T-helper 22 cell (primary cell): Measurements from ENCODE around the gene NDUFS3.
"Not testable (repeated sequence)": the region's sequence is repeated elsewhere in the genome, so short reads cannot be mapped to it uniquely, and the experiment has no call there.

Source experiments
- DNase-seq: peaks from one replicate; pipeline ENCODE4 v3.0.0-alpha.2; 2020; ENCODE audit warnings: low read depth

NDUFS3 gene

DNA sequence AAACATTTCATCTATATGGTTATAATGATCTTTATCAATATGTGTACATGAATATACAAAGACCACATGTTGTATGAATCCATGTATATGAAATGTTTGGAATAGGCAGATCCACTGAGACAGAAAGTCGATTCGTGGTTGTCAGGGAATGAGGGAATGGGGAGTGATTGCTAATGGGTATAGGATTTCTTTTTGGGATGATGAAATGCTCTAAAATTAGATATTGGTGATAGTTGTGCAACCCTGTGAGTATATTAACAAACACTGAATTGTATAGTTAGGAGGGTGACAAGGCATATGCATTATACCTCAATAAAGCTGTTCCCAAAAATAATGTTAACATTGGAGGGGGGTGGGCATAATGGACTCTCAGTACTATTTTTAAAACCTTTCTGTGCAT is 18.4 kb upstream of the NDUFS3 start:
- no peak for DNase-seq

DNA sequence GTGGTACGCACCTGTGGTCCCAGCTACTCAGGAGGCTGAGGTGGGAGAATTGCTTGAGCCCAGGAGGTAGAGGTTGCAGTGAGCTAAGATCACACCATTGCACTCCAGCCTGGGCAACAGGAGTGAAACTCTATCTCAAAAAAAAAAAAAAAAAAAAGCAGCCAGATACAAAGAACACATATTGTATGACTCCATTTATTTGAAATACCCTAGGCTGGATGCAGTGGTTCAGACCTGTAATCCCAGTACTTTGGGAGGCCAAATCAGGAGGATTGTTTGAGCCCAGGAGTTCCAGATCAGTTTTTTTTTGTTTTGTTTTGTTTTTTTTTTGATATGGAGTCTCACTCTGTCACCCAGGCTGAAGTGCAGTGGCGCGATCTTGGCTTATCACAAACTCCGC is 16.5 kb upstream of the NDUFS3 start:
- not testable (repeated sequence) for DNase-seq

DNA sequence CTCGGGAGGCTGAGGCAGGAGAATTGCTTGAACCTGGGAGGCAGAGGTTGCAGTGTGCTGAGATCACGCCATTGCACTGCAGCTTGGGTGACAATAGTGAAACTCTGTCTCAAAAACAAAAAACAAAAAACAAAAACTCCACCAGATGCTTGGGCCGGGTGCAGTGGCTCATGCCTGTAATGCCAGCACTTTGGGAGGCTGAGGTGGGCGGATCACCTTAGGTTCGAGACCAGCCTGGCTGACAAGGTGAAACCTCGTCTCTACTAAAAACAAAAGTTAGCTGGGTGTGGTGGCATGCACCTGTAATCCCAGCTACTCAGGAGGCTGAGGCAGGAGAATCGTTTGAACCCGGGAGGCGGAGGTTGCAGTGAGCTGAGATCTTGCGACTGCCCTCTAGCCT is 14.5 kb upstream of the NDUFS3 start:
- not testable (repeated sequence) for DNase-seq

DNA sequence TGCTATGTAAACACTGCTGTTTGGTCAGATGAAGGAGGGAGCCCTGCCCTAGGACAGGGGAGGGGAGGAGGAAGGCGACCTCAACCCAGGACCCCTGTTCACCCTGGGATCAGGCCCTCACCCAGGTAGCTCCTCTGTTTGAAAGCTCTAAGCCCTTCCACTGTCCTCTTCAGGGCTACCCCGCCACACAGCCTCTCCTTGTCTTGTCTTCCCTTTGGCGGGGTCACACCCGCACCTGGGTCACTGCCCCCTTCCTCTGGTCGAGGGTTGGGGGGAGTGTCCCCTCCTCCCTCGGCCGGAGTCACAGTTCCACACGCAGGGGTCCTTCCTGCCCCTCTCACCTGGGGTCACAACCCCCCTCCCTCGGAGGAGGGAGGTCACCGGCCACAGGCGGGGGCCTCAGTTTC is 13.9 kb upstream of the NDUFS3 start:
- DNase-seq = no peak

DNA sequence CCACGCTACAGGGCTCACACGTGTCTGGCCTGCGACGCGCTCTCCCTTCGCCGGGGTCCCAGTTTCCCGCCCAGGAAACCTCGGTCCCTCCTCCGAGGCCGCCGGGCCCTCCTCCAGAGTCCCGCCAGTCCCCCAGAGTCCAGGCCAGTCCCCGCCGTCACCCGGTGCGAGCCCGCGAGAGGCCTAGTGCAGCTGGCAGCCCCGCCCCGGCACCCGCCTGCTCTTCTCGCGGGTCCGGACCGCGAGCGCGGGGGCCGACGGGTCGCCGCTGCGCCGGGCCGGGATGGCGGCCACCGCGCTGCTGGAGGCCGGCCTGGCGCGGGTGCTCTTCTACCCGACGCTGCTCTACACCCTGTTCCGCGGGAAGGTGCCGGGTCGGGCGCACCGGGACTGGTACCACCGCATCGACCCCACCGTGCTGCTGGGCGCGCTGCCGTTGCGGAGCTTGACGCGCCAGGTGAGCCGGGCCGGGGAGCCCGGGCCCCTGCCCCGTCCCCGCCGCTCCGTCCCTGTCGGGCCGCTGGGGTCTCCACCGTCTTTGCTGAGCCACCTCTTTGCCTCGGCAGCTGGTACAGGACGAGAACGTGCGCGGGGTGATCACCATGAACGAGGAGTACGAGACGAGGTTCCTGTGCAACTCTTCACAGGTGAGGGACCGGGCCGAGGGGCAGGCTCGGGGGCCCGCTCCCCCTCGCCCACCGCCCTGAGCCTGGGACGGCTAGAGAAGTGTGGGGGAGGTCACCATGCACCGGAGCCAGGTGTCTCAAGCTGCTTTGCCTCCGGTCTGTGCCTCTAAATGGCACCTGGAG is 13.3 kb upstream of the NDUFS3 start, which contains the start of gene PTPMT1:
Gene PTPMT1, plus strand, starts transcription at position 260 of the 809 bp plus-strand sequence. Its CDS starts 24 bp downstream, at position 284.
- peak; percentile 44 for DNase-seq

DNA sequence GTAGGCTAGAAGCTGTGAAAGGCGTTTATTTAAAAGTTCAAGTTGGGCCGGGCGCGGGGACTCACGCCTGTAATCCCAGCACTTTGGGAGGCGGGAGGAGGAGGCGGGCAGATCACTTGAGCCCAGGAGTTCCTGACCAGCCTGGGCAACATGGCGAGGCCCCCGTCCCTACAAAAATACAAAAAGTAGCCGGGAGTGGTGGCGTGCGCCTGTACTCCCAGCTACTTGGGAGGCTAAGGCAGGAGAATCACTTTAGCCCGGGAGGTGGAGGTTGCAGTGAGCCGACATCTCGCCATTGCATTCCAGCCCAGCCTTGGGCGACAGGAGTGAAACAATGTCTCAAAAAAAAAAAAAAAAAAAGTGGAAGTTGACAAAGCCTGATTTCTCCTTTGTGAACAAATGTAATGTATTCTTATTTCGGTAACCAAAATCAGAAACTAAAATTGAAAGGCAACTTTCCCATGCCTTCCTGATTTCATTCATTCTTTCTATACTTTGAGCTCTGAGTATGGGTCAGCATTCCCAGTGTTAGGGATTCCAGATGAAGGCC is 12.7 kb upstream of the NDUFS3 start:
- no peak for DNase-seq

DNA sequence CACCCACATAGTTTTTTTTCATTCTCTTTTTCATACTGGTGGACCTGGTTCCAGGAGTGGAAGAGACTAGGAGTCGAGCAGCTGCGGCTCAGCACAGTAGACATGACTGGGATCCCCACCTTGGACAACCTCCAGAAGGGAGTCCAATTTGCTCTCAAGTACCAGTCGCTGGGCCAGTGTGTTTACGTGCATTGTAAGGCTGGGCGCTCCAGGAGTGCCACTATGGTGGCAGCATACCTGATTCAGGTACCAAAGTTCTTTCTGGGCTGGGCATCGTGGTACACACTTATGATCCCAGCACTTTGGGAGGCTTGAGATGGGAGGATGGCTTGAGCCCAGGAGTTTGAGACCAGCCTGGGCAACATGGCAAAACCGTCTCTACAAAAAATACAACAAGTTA is 9.2 kb upstream of the NDUFS3 start:
- no peak for DNase-seq

DNA sequence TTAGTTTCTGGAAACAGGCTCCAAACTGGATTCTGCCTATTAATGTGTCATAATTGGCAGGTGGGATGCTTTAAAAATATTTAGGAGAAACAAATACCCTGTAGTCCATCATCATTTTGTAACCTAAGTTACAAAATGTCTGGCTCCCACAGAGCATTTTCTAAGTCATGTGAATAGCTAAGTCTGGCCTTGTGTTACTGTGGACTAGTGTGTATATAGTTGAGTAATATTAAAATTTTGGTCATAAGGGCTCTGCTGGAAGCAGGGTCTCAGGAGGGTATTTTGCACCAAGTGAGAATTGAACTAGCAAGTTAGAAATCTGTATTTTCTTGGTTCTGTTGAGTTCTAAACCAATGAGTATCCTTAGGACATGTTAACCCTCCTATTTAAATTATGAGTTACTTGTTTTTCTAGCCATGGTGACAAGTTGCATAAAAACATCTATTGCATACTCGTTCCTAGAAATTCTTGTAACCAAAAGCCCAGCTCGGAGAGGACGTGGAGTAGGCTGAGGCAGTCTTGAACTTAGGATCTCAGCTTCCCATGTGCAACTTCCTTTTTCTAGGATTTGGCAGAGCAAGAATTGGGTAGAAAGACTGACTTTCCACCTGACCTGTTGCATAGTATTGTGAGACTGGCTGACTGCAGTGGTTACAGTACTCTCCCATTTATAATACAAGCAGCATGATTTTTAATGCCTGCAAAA is 8.1 kb upstream of the NDUFS3 start:
- DNase-seq = no peak

DNA sequence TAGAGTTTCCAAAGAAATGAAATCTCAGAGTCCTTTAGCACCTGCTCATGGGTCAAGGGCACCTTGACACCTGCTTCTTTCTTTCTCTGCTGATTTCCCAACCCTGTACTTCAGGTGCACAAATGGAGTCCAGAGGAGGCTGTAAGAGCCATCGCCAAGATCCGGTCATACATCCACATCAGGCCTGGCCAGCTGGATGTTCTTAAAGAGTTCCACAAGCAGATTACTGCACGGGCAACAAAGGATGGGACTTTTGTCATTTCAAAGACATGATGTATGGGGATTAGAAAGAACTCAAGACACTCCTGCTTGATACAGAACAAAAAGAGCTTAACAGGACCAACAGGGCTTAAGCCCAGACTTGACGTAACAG is 7.5 kb upstream of the NDUFS3 start:
- no peak for DNase-seq

DNA sequence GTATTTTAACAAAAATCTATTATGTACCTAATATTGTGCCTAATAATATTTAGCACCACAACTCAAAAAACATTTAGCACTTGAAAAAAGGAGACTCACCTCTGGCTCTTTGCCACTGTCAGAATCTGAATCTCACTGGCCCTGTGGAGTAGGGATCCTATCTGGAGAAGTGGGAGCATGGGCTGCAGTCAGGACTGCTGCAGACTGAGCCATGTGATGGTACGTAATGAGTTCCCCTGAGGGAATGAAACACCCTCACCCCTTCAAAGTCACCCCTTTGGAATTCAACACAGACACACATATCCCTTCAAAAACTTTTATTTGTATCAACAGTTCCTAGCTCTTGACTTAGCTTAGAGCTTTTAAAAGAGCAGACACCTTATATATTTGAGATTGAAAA is 7.0 kb upstream of the NDUFS3 start:
- no peak for DNase-seq

DNA sequence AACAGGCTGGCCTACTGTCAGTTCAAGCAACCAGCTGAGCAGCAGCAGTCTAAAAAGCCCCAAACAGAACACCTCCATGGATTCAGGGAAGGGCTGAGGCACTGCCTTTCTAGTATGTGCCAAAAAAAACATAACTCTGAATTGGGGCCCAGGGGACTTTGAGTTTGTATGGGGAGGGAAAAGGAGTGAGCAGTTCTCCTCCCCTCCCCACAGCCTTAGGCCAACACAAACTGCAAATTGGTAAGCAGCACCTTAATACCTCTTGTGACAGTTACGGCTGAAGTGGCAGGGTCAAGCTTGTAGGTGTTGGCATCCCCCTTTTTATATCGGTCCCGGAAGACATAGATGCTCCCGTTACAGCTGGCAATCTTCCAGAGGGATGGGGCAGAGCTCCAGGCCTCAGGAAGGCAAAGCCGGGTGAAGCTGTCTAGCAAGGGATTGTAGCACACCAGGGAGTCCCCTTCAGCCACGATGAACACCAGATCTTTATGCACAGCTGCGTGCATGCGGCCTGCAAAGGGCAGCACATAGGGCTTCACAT is 6.1 kb upstream of the NDUFS3 start:
- DNase-seq = no peak

DNA sequence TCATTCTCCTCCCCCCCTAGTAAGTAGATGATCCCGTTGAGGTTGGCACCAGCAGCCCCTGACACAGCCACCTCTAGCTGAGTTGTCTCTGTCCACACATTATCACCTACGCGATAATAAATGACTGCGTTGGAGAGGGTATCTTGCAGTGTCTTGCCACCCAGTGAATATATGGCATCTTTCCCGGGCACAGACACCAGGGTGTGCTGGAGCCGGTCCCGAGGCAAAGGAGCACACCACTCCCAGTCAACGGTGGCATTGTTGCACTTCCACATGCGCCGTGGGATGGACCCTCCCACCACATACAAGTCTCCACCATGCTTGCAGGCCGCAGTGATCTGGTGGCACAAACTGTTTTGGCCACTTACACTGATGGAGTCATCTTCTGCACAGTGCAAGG is 5.6 kb upstream of the NDUFS3 start:
- no peak for DNase-seq

DNA sequence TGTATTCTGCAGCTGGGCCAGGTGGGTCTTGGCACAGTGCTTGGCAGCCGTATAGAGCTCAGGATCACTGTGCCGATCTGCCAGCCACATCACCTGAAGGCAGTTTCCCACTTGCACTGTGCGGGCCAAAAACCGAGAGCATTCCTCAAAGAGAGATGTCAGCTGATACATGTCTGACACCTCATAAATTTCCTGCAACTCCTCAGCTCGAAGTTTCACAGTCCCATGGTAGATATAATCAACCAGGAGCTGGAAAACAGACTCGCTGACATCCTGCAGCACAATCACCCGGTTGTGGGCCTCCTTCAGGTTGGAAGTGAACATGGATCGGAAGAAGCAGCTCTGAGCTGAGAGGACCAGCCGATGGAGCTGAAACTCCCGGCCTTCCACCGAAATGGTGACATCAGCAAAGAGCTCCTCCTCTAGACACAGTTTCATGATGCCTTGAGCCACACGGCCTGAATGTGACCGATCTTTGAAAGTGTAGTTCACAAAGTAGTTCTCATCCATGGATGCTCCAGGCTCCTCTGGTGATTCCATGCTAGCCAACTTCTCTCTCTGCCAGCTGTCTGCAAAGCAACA is 1.3 kb upstream of the NDUFS3 start:
- DNase-seq = no peak

DNA sequence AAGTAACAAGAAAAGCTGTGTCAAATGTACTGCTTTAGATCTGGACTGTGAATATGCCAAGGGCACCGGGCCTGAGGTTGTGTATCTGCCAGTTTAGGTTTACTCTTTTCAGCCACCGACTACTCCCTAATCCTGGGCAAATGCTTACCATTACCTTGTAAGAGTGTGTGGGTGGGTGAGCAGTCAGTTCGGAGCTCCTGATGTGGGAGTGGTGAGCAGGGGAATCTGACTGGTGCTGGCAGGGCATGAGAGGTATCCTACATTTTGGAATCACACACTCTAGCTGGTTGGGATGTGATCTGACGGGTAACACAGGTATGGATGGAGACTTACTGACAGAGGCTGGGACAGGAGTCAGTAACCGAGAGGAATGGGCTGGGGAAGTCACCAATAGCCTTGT is 5.0 kb downstream of the NDUFS3 start:
- DNase-seq = no peak

DNA sequence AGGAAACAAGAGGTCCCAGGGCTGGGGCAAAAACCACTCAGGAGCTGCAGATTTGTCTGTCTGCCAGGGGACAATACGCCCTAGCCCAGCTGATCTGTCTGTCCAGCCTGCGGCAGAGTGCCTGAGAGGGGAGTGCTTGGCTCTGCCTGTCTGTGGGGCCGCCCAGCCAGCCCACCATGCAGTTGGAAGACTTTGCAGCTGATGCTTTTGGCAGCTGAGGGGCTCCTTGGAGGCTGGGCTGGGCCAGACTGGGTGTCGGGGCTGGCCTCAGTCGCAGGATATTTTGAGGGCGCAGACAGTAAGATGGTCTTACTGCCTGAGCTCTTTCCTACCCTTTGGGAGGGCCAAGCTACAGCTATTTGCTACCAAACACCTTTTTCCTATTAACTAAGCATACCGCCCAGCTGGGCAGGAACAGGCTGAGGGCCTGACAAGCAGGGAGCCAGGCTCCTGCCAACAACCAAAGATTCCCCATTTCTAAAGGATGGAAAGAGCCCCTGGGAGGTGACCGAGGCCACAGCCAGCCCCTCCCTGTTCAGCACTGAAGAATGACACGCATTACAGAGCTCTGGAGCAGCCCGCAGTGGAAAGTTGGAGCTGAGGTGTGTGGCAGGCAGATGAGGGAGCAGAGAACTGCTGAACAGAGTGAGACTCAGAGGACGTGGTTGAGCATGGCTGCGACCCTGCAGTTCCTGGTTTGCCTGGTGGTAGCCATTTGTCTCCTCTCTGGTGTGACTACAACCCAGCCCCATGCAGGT is 7.4 kb downstream of the NDUFS3 start, which contains the start of gene FAM180B:
Gene FAM180B, plus strand, starts transcription at position 581 of the 758 bp plus-strand sequence. Its CDS starts 91 bp downstream, at position 672.
- no peak for DNase-seq

DNA sequence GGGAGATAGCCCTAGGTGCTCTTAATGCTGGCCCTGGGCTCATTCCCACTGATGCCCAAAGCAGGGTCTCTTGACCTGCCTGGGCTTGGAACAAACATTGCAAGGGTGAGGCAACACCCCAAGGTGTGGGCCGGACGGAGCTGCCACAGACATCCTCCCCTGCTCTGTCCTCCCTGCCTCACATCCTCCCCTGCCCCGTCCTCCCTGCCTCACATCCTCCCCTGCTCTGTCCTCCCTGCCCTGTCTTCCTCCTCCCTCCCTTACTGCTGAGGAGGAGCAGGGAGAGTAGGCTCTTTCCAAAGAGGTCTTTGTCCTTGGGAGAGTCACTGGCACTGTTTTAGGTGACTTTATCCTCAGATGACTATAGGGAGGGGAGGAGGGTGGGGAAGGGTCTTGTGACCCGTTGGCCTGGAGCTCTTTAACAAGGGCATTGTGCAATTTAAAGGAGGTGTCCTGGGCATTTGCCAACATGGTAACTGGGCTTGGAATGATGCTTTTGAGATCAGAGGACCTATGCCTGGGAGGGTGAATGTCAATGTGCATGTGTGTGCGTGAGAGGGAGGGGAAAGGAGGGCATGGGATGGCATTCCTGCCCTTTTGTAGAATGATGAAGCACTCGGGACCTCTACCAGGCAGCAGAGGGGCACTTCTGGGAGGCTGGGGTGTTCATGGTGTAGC is 8.3 kb downstream of the NDUFS3 start:
- DNase-seq = no peak

DNA sequence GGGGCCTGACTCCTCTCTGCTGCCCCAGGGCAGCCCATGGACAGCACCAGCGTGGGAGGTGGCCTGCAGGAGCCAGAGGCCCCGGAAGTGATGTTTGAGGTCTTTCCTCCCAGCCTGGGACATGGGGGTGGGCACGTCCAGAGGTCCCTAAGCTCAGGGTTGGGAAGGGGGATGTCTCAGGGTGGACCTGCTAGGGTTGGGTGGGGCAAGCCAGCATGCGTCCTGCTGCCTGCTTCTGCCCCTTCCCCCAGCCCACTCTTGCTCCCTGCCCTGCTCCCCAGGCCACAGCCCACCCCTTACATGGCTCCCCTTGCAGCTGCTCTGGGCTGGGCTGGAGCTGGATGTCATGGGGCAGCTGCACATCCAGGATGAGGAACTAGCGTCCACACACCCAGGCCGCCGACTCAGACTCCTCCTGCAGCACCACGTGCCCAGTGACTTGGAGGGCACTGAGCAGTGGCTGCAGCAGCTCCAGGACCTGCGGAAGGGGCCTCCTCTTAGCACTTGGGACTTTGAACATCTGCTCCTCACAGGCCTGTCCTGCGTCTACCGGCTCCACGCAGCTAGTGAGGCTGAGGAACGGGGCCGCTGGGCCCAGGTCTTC is 9.0 kb downstream of the NDUFS3 start:
- DNase-seq = no peak

DNA sequence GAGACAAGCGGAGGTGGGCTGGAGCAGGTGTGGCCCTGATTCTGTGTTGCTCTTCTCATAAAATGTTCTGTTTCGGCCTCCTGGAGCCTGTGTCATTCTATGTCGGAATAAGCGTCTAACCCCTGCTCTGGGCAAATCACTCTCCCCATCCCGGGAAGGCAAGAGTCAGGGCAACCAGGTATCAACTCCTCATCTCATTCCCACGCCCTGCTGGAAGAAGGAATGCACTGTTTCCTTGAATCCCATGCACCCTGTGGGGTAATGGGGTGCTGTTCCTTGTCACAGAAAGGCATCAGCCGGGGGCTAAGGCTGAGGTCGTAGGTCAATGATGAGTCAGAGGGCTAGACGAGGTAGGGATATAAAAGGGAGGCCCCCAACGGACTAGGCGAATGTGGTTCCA is 10.2 kb downstream of the NDUFS3 start:
- DNase-seq = no peak

DNA sequence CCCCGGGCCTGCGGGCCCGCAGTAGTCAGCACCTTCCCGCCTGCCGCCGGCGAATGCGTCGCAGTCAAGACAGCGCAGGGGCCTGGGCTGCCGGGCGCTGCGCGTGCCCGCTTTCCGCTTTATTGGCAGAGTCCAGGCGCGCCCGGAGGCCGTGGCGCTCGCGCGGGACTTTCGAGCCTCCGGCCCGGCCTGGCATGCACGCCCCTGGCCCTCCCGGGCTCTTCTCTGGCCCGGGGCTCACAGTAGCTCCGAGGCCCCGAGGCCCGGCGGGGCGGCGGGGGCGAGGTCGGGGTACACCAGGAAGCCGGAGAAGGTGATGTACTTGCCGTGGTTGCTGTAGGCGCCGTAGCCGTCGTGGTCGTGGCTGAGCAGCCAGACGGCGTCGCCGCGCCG is 10.7 kb downstream of the NDUFS3 start:
- no peak for DNase-seq

DNA sequence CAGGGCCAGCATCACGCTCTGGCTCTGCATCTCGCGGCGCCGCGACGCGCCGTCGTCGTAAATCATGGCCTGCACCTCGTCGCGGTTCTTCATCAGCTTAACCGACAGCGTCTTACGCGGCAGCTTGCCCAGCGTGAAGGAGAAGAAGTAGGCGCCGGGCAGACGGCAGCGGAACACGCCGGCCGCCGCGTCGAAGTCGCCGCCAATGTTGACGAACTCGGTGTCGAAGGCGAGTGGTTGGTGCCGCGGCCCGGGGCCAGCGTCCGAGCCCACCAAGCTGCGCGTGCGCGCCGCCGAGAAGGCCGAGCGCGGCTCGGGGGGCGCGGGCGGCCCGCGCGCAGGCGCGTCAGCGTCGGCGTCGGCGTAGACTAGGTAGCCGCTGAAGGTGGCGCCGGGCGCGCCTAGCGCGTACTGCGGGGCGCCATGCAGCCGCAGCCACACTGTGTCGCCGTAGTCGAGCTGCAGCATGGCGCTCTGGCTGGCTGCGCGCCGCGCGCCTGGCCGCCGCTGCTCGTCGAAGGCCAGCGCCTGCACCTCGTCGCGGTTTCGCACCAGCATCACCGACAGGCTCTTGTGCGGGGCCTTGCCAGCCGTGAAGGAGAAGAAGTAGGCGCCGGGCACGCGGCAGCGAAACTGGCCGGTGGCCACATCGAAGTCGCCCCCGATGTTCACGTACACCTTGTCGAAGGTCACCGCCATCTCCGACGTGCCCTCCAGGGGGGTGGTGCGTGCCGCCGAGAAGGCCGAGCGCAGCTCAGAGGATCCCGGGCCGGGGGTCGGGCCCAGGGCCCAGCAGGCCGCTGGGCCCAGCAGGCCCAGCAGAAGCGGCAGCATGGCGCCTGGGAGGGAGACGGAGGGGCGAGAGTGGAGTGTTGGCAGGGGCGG is 11.3 kb downstream of the NDUFS3 start:
- no peak for DNase-seq
